ENCODE data around the gene TNS1. TPM values are rescaled to one million over a fixed set of nuclear protein-coding genes. Genes with fewer than 3 reads are reported as not detected.

Gene TNS1
- total RNA-seq, 1 donor from 2014 or later: 219 TPM

GRCh38 chr2:217974389-217975005, 28.3 kb downstream of the TNS1 start:
- peaks cover 8% of the 10 kb centered on the region for H3K4me1 ChIP-seq (ENCODE audit: insufficient read depth, low read length)
- no peak overlapping the region for H3K4me3 ChIP-seq (ENCODE audit: insufficient read depth, low read depth, low read length)
- H3K4me3 Mint-ChIP-seq (ENCODE audit: unreplicated experiment): no peak overlapping the region
- H3K27me3 ChIP-seq (ENCODE audit: insufficient read depth, low read length): no peaks in the 10 kb centered on the region
- no peak overlapping the region for H3K27ac ChIP-seq (ENCODE audit: low read depth, low read length)
- no peak overlapping the region for H3K4me2 ChIP-seq (ENCODE audit: low read length)
- H3K79me2 ChIP-seq (ENCODE audit: insufficient read depth, low read length): peaks cover 40% of the 10 kb centered on the region
- peaks cover 34% of the 10 kb centered on the region for H4K20me1 ChIP-seq (ENCODE audit: insufficient read depth, low read length)
- no peak overlapping the region for H3K9ac ChIP-seq (ENCODE audit: low read length)
- no peaks in the 10 kb centered on the region for H3K27me3 Mint-ChIP-seq (ENCODE audit: low read depth, unreplicated experiment)
- H3K36me3 Mint-ChIP-seq (ENCODE audit: low read depth, unreplicated experiment): peaks cover 13% of the 10 kb centered on the region
- no peak for TF ChIP-seq EZH2 (IDR thresholded peaks at IDR 0.05; ENCODE audit: insufficient read depth, low read length)
- TF ChIP-seq CTCF (IDR thresholded peaks at IDR 0.05; ENCODE audit: insufficient read depth, low read depth, low read length): no peak
- H3K4me1 Mint-ChIP-seq (ENCODE audit: low read depth, unreplicated experiment): peaks cover 10% of the 10 kb centered on the region
- peaks cover 7% of the 10 kb centered on the region for H3K9me3 Mint-ChIP-seq (ENCODE audit: unreplicated experiment)
- no peak overlapping the region for H2AFZ ChIP-seq (ENCODE audit: low read depth, low read length)
- H3K9me3 ChIP-seq (ENCODE audit: insufficient read depth, low read depth, low read length): no peaks in the 10 kb centered on the region
- no peaks in the 10 kb centered on the region for H3K36me3 ChIP-seq (ENCODE audit: insufficient read depth, low read length)
- FAIRE-seq: no peak
- no peak for DNase-seq (ENCODE audit: low read depth)
- no peak overlapping the region for H3K27ac Mint-ChIP-seq (ENCODE audit: unreplicated experiment)

GRCh38 chr2:217973008-217973787, 29.6 kb downstream of the TNS1 start:
- FAIRE-seq (no peak), DNase-seq (ENCODE audit: low read depth) (no peak)
- Mint-ChIP-seq H3K27ac (ENCODE audit: unreplicated experiment) (peak overlapping the region; percentile 49), H3K27me3 (ENCODE audit: low read depth, unreplicated experiment) (no peaks in the 10 kb centered on the region), H3K9me3 (ENCODE audit: unreplicated experiment) (peaks cover 5% of the 10 kb centered on the region), H3K4me3 (ENCODE audit: unreplicated experiment) (no peak overlapping the region), H3K4me1 (ENCODE audit: low read depth, unreplicated experiment) (peaks cover 5% of the 10 kb centered on the region), H3K36me3 (ENCODE audit: low read depth, unreplicated experiment) (peaks cover 14% of the 10 kb centered on the region)
- no peak overlapping the region for H3K9ac ChIP-seq (ENCODE audit: low read length)
- no peak for TF ChIP-seq EZH2 (IDR thresholded peaks at IDR 0.05; ENCODE audit: insufficient read depth, low read length)
- TF ChIP-seq CTCF (IDR thresholded peaks at IDR 0.05; ENCODE audit: insufficient read depth, low read depth, low read length): no peak
- H3K79me2 ChIP-seq (ENCODE audit: insufficient read depth, low read length): peaks cover 39% of the 10 kb centered on the region
- no peak overlapping the region for H3K4me2 ChIP-seq (ENCODE audit: low read length)
- H3K27me3 ChIP-seq (ENCODE audit: insufficient read depth, low read length): no peaks in the 10 kb centered on the region
- H3K9me3 ChIP-seq (ENCODE audit: insufficient read depth, low read depth, low read length): no peaks in the 10 kb centered on the region
- H3K4me3 ChIP-seq (ENCODE audit: insufficient read depth, low read depth, low read length): no peak overlapping the region
- H2AFZ ChIP-seq (ENCODE audit: low read depth, low read length): no peak overlapping the region
- no peak overlapping the region for H3K27ac ChIP-seq (ENCODE audit: low read depth, low read length)
- peaks cover 30% of the 10 kb centered on the region for H4K20me1 ChIP-seq (ENCODE audit: insufficient read depth, low read length)
- no peaks in the 10 kb centered on the region for H3K36me3 ChIP-seq (ENCODE audit: insufficient read depth, low read length)
- no peaks in the 10 kb centered on the region for H3K4me1 ChIP-seq (ENCODE audit: insufficient read depth, low read length)

GRCh38 chr2:217972490-217972889, 30.3 kb downstream of the TNS1 start:
- Histone ChIP-seq H3K36me3 (ENCODE audit: insufficient read depth, low read length) (no peaks in the 10 kb centered on the region), H3K9ac (ENCODE audit: low read length) (no peak overlapping the region), H3K27ac (ENCODE audit: low read depth, low read length) (no peak overlapping the region), H3K4me1 (ENCODE audit: insufficient read depth, low read length) (no peaks in the 10 kb centered on the region), H3K79me2 (ENCODE audit: insufficient read depth, low read length) (peaks cover 46% of the 10 kb centered on the region), H3K4me2 (ENCODE audit: low read length) (no peak overlapping the region), H2AFZ (ENCODE audit: low read depth, low read length) (no peak overlapping the region), H4K20me1 (ENCODE audit: insufficient read depth, low read length) (peaks cover 24% of the 10 kb centered on the region), H3K9me3 (ENCODE audit: insufficient read depth, low read depth, low read length) (no peaks in the 10 kb centered on the region), H3K4me3 (ENCODE audit: insufficient read depth, low read depth, low read length) (no peak overlapping the region), H3K27me3 (ENCODE audit: insufficient read depth, low read length) (no peaks in the 10 kb centered on the region)
- DNase-seq (ENCODE audit: low read depth) (no peak), FAIRE-seq (no peak)
- Mint-ChIP-seq H3K4me1 (ENCODE audit: low read depth, unreplicated experiment) (peaks cover 5% of the 10 kb centered on the region), H3K27ac (ENCODE audit: unreplicated experiment) (no peak overlapping the region), H3K27me3 (ENCODE audit: low read depth, unreplicated experiment) (no peaks in the 10 kb centered on the region), H3K9me3 (ENCODE audit: unreplicated experiment) (peaks cover 5% of the 10 kb centered on the region), H3K36me3 (ENCODE audit: low read depth, unreplicated experiment) (peaks cover 14% of the 10 kb centered on the region), H3K4me3 (ENCODE audit: unreplicated experiment) (no peak overlapping the region)
- TF ChIP-seq CTCF (IDR thresholded peaks at IDR 0.05; ENCODE audit: insufficient read depth, low read depth, low read length) (no peak), EZH2 (IDR thresholded peaks at IDR 0.05; ENCODE audit: insufficient read depth, low read length) (no peak)
